Dendritic cell treated with granulocyte-macrophage colony-stimulating factor and Interleukin-4, amounts not matched to agents 40 ng/mL and 50 ng/mL, for 4 days (primary cell): ENCODE data around the gene LIMS1.
"Not testable (repeated sequence)": the region's sequence is repeated elsewhere in the genome, so short reads cannot be mapped to it uniquely, and the experiment has no call there.

Experiments used
- H3K27ac Mint-ChIP-seq: one replicate; pipeline ENCODE4 v1.8.0; 2022; ENCODE audit warnings: mild to moderate bottlenecking, mixed read lengths
- H3K27me3 Mint-ChIP-seq: one replicate; pipeline ENCODE4 v1.8.0; 2022; ENCODE audit warnings: mild to moderate bottlenecking, mixed read lengths
- H3K36me3 Mint-ChIP-seq: one replicate; pipeline ENCODE4 v1.8.0; 2022; ENCODE audit warnings: low read depth, mixed read lengths
- H3K4me1 Mint-ChIP-seq: one replicate; pipeline ENCODE4 v1.8.0; 2022; ENCODE audit warnings: low read depth, mixed read lengths
- H3K4me3 Mint-ChIP-seq: one replicate; pipeline ENCODE4 v1.8.0; 2022; ENCODE audit warnings: mild to moderate bottlenecking, moderate library complexity, mixed read lengths
- H3K9me3 Mint-ChIP-seq: one replicate; pipeline ENCODE4 v1.8.0; 2022; ENCODE audit warnings: mixed read lengths
- intact Hi-C: fragments of 100-400 bp; cut with micrococcal nuclease; formaldehyde crosslinking; loops from one replicate; pipeline ENCODE4 v1.15.0; 2022

The LIMS1 gene

DNA sequence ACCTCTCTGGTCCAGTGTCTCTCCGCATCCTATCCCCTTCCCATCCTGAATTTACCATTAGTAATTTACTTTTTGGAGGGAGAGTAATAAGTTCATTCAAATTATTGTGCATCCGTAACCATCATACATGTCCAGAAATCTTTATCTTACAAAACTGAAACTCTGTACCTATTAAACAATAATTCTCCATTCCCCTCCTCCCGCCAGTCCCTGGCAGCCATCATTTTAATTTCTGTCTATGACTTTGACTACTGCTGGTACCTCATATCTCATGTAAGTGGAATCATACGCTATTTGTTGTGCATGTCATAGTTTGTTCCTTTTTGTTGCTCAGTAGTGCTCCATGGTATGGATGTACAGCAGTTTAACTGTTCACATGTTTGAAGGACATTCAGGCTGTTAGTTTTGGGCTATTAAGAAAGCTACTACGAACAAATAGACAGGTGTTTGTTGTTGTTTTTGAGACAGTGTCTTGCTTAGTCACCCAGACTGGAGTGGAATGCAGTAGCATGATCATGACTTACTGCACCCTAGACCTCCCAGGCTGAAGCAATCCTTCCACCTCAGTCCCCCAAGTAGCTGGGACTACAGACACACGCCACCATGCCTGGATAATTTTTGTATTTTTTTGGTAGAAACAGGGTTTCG, 2.0 kb downstream of the LIMS1 start:
- H3K27ac Mint-ChIP-seq = no peak overlapping the region
- no peaks in the 10 kb centered on the region for H3K9me3 Mint-ChIP-seq
- peaks cover 28% of the 10 kb centered on the region for H3K36me3 Mint-ChIP-seq
- no peaks in the 10 kb centered on the region for H3K27me3 Mint-ChIP-seq
- peaks cover 53% of the 10 kb centered on the region for H3K4me1 Mint-ChIP-seq
- peak overlapping the region; percentile 61 for H3K4me3 Mint-ChIP-seq
- intact Hi-C loops = loop anchor here (5.0 kb wide), 1 partner anchor 36 kb away; no protein-coding TSS in a partner anchor

DNA sequence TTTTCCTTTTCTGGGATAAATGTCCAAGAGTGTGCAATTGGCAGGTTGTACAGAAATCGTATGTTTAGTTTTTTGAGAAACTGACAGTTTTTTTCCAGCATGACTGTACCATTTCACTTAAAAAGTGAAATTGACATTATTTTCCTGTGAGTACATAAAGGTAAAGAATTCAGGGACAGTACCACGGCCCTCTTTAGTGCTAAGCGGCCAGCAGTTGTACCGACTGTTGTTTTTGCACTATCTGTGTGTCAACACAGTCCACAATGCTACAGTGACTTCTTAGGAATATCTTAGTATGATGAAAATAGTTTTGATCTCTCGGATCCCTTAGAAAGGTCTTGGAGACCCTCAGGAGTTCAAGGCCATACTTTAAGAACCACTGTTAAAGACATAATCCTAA, 2.6 kb downstream of the LIMS1 start:
- intact Hi-C loops = loop anchor here (5.0 kb wide), 1 partner anchor 35 kb away; no protein-coding TSS in a partner anchor
- Mint-ChIP-seq H3K27me3 (no peaks in the 10 kb centered on the region), H3K4me3 (no peak overlapping the region), H3K36me3 (peaks cover 31% of the 10 kb centered on the region), H3K9me3 (no peaks in the 10 kb centered on the region), H3K27ac (no peak overlapping the region), H3K4me1 (peaks cover 53% of the 10 kb centered on the region)

DNA sequence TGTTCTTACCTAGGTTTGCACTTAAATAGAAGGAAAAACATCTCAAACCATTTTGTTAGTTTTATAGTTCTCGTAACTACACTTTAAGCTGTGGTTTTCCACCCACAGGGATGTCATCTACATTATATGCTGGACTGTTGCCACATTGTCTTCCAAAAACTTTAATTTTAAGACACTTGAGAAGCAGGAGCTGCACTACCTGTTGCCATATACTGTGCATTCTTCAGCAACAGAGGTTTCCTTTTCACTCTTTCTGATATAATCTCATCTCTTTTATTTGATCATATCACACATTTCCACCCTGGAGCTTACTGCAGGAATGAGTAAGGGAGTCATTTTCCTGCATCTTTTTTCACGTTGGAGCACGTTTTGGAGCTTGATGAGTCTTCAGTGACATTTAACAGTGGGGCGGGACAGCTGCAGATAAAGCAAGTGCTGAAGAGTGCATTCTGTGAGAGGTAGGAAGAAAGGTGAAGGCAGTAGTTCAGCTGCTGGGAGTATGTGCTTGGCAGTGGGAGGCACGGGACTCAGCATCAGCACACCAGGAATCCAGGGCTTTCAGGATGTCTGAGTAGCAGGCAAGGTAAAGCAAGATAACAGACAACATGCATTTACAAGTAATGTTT, 3.8 kb downstream of the LIMS1 start:
- Mint-ChIP-seq H3K36me3 (peaks cover 40% of the 10 kb centered on the region), H3K4me1 (peaks cover 49% of the 10 kb centered on the region), H3K27me3 (no peaks in the 10 kb centered on the region), H3K9me3 (no peaks in the 10 kb centered on the region), H3K27ac (no peak overlapping the region), H3K4me3 (no peak overlapping the region)
- intact Hi-C loops = loop anchor here (5.0 kb wide), 1 partner anchor 34 kb away; no protein-coding TSS in a partner anchor

DNA sequence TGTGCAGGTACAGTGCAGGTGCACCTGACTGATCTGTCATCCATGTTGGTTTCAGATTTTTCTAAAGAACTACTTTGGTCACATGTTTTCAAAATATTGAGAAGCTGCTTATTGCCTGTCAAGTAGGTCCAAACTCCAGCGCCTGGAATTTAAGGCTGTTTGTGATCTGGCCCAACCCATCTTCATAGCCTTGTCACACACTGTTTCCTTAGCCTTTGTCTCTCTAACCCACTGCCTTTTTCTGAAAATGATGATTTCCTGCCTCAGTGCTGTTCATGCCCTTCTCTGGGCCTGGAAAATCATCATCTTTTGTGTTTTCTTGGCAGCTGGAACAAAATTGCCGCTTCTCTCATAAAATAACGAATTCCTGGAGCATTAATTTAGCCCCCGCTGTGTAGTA, 7.2 kb downstream of the LIMS1 start:
- H3K36me3 Mint-ChIP-seq = peaks cover 23% of the 10 kb centered on the region
- H3K27ac Mint-ChIP-seq = no peak overlapping the region
- H3K4me1 Mint-ChIP-seq = peaks cover 32% of the 10 kb centered on the region
- H3K9me3 Mint-ChIP-seq = no peaks in the 10 kb centered on the region
- intact Hi-C loops = no loop called here
- H3K27me3 Mint-ChIP-seq = no peaks in the 10 kb centered on the region
- H3K4me3 Mint-ChIP-seq = no peak overlapping the region

DNA sequence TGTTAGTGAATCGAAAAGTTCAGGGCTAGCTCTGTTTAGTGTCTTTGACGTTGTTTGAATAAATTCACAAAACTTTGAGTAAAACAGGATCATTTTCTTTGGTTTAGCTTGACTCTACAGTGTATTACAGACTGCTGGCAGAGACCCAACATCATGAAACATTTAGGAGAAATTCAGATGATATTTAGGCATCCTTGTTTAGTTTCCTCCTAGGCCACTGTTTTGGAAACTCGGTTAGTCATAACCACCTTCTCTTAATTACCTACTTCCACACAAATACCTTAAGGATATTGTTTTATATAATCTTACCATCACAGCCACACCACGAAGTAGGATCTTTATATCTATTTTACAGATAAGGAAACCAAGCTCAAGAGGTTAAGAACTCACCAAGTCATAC, 7.8 kb downstream of the LIMS1 start:
- H3K27me3 Mint-ChIP-seq = no peaks in the 10 kb centered on the region
- H3K9me3 Mint-ChIP-seq = no peaks in the 10 kb centered on the region
- H3K27ac Mint-ChIP-seq = no peak overlapping the region
- H3K36me3 Mint-ChIP-seq = peaks cover 23% of the 10 kb centered on the region
- H3K4me1 Mint-ChIP-seq = peaks cover 28% of the 10 kb centered on the region
- intact Hi-C loops = no loop called here
- H3K4me3 Mint-ChIP-seq = no peak overlapping the region

DNA sequence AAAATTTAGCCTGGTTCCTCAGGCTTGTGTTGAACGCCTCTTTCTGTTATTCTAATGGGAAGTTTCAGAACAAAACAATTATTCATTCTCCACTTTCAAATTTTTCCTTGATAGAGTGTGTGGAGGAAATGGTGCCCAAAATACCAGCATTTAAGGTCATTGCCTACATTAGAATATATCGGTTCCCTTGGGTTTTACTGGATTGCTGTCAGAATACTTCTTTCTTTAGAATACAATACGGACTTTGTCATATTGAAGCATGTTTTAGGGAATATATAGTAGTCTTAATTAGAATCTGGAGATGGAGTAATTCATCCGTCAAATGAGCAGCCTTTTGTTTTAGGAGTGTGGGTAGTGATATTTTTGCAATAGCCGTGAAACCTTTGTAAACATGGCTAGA, 13.3 kb downstream of the LIMS1 start:
- intact Hi-C loops = no loop called here
- Mint-ChIP-seq H3K36me3 (peaks cover 4% of the 10 kb centered on the region), H3K4me1 (peaks cover 6% of the 10 kb centered on the region), H3K9me3 (no peaks in the 10 kb centered on the region), H3K27ac (no peak overlapping the region), H3K27me3 (no peaks in the 10 kb centered on the region), H3K4me3 (no peak overlapping the region)

DNA sequence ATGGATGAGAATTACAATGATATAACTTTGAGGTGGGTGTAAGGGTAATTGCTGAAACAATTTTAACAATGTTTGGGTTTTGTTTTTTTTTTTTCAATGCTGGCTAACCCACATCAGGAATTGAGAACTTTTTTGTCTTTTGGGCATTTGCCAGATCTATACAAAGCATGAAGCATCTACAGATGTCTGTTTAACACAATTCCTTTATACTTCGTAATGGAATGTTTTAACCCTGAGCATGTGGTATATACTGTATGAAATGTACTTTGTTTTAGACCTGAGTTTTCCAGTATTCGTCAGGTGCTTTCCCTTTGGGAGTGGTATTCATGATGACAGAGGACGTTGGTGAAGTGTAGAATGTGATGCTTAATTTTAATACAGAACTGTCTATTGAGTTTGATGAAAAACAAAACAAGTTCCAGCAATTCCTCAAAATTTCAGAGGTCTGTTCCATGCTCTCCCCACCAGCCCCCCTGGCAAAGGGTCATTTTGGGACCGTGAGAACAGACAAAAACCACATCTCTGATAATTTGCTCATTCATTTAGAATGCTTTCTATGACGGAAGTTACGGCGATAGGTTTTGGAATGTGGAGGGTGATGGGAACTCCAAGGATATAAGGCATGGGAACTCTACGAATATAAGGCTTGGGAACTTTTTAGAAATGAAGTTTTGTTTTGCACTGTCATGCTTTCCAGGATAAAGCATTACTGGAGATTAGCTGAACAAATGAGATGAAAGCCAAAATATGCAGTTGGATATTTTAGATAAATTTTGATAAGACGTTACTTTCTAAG, 14.1 kb downstream of the LIMS1 start:
- Mint-ChIP-seq H3K4me1 (peaks cover 14% of the 10 kb centered on the region), H3K4me3 (no peak overlapping the region), H3K36me3 (no peaks in the 10 kb centered on the region), H3K27me3 (no peaks in the 10 kb centered on the region), H3K27ac (no peak overlapping the region), H3K9me3 (no peaks in the 10 kb centered on the region)
- intact Hi-C loops = no loop called here

DNA sequence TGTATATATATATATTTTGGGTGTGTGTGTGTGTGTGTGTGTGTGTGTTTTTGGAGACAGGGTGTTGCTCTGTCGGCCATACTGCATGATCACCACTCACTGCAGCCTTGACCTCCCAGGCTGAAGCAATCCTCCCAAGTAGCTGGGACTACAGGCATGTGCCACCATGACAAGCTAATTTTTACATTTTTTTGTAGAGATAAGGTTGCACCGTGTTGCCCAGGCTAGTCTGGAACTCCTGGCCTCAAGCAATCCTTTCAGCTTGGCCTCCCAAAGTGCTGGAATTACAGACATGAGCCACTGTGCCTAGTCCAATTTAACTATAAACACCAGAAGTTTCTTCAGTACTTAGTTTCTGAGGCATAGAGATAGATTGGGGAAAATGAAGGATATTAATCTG, 18.3 kb downstream of the LIMS1 start:
- Mint-ChIP-seq H3K4me3 (no peak overlapping the region), H3K36me3 (no peaks in the 10 kb centered on the region), H3K27ac (no peak overlapping the region), H3K27me3 (no peaks in the 10 kb centered on the region), H3K9me3 (no peaks in the 10 kb centered on the region), H3K4me1 (peaks cover 30% of the 10 kb centered on the region)
- intact Hi-C loops = no loop called here

DNA sequence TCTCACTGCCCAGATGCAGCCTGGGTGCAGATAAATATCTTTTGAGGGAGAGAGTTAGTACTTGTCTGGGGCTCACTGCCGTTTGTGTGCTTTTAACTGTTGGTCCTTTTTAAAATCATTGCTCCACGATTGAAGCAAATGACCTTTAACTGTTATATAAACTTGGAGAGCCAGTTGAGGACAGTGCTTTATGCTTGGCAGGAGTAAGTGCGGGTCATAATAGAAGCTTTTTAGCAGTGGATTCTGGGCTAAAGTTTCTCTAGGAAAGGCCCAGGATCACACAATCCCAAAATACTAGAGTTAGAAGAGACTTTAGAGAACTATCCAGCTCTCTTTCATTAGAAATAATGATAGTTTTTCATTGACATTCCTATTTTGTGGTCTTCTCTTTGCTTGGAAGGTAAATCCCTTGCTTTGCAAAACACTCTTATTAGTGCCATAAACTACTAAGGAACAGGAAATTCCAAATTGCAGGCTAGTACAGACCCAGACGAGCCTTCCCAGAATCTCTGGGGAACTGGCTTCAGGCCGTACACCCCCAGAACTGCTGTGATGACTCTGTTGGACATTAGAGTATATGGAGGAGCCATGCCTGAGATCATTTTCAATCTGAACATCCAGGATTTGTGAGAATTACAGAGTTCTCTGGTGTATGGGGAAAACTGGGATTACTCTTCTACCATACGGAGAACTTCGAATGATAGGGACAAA, 19.1 kb downstream of the LIMS1 start:
- intact Hi-C loops = no loop called here
- no peak overlapping the region for H3K4me3 Mint-ChIP-seq
- no peak overlapping the region for H3K27ac Mint-ChIP-seq
- H3K4me1 Mint-ChIP-seq = peaks cover 24% of the 10 kb centered on the region
- H3K27me3 Mint-ChIP-seq = no peaks in the 10 kb centered on the region
- no peaks in the 10 kb centered on the region for H3K9me3 Mint-ChIP-seq
- no peaks in the 10 kb centered on the region for H3K36me3 Mint-ChIP-seq

DNA sequence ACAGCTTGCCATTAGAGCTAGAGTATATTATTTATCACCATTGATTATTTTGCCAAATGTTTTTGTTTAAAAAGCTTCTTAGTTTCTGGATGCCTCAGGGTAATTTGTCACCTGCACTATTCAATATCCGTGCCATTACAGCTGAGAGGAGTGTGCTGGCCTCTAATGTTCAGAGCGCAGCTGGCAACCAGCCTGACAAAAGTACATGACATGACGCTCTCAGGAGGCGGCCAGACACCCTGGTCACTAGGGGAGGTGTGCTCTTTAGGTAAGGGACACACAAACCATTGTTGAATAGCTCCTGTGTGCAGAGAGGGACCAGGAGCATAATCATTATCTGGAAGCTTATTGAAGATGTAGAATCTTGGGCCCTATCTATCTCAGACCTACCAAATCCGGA, 20.3 kb downstream of the LIMS1 start:
- H3K4me3 Mint-ChIP-seq = no peak overlapping the region
- H3K36me3 Mint-ChIP-seq = no peaks in the 10 kb centered on the region
- peaks cover 24% of the 10 kb centered on the region for H3K4me1 Mint-ChIP-seq
- H3K27me3 Mint-ChIP-seq = no peaks in the 10 kb centered on the region
- no peak overlapping the region for H3K27ac Mint-ChIP-seq
- intact Hi-C loops = no loop called here
- no peaks in the 10 kb centered on the region for H3K9me3 Mint-ChIP-seq

DNA sequence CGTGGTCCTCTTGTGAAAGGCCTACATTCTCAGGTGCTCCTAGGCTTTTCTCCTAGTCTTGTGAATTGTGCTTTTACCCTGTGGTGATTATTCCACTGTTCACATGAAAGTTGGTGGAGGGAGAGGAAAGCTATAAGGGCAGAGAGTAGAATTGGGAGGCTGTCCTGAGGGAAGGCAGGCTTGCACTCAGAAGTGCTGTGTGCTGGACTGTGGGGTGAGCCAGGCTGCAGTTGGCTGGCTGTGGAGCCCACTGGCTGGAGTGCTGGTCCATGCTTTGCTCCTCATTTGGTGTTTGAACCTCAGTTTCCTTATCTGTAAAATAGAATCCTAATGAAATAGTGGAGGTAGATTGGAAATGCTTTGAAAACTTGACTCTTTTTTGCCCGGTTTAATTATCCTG, 21.3 kb downstream of the LIMS1 start:
- H3K4me3 Mint-ChIP-seq = no peak overlapping the region
- peaks cover 5% of the 10 kb centered on the region for H3K36me3 Mint-ChIP-seq
- intact Hi-C loops = no loop called here
- no peak overlapping the region for H3K27ac Mint-ChIP-seq
- H3K27me3 Mint-ChIP-seq = no peaks in the 10 kb centered on the region
- no peaks in the 10 kb centered on the region for H3K9me3 Mint-ChIP-seq
- H3K4me1 Mint-ChIP-seq = peaks cover 24% of the 10 kb centered on the region

DNA sequence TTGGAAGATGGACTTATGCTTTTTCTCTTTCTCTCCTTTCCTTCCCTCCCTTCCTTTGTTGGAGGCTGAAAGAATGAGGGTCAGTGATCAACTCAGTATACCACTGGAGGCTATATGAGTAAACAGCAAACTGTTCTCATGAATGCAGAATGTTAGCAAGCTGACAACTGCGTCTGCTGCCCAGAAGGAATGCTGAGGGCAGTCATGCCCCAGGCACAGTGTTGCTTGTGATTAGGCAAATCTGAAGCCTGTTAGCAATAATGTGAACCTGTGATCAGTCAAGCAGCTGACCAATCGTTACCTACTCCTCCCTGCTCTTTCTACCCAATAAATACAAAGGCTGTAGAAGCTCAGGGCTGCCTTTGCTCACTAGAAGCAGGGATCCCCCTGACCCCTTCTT, 22.3 kb downstream of the LIMS1 start:
- H3K27ac Mint-ChIP-seq, H3K9me3 Mint-ChIP-seq, H3K27me3 Mint-ChIP-seq, intact Hi-C loops, H3K4me3 Mint-ChIP-seq, H3K36me3 Mint-ChIP-seq: not testable (repeated sequence)
- peaks cover 24% of the 10 kb centered on the region for H3K4me1 Mint-ChIP-seq

DNA sequence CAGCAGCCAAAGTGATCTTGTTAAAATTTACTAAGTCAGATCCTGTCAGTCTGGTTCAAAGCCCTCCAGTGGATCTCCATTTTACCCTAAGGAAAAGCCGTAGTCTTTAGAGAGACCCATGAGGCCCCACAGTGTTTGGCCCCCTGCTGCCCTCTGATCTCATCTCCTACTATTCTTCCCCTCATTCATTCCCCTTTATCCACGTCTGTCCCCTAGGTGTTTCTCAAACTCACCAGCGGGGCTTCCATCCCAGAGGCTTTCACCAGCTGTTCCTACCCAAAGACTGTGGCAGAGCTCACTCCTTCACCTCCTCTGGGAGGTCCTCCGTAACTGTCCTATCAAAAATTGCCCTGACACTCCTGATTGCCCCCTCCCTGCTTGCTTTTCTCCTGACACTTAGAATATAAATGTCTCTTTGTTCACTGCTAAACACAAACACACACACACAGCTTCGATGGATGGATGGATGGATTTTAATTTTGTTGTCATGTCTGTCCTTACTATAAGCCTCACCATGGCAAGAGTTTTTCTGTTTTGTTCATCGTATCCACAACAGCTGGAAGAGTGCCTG, 26.1 kb downstream of the LIMS1 start:
- Mint-ChIP-seq H3K27me3 (no peaks in the 10 kb centered on the region), H3K4me3 (no peak overlapping the region), H3K27ac (no peak overlapping the region)

More for the DNA sequence above, 26.1 kb downstream of the LIMS1 start:
- no peaks in the 10 kb centered on the region for H3K9me3 Mint-ChIP-seq
- H3K4me1 Mint-ChIP-seq = peaks cover 11% of the 10 kb centered on the region
- intact Hi-C loops = no loop called here
- peaks cover 5% of the 10 kb centered on the region for H3K36me3 Mint-ChIP-seq
